Measurements from ENCODE around the gene BPIFA3. TPM values are rescaled to one million over a fixed set of nuclear protein-coding genes. Genes with fewer than 3 reads are reported as not detected.

Gene BPIFA3
- polyA plus RNA-seq, 1 donor from 2014 or later = not detected

- no peak overlapping the region for H3K27ac ChIP-seq (ENCODE audit: low read length)
- no peaks in the 10 kb centered on the region for H3K79me2 ChIP-seq (replicated peaks; ENCODE audit: insufficient read depth, low read length)
- H3K36me3 ChIP-seq (ENCODE audit: insufficient read depth, low read length) = no peaks in the 10 kb centered on the region
- H3K9me3 ChIP-seq (ENCODE audit: low read length) = no peaks in the 10 kb centered on the region
- no peak for TF ChIP-seq EZH2 (IDR thresholded peaks at IDR 0.05; ENCODE audit: borderline replicate concordance, insufficient read depth, low read length, poor library complexity, severe bottlenecking)
- no peak for TF ChIP-seq MXI1 (conservative IDR thresholded peaks at IDR 0.05; ENCODE audit: poor library complexity, severe bottlenecking)
- no peak overlapping the region for H3K4me3 ChIP-seq (ENCODE audit: low read length)
- H2AFZ ChIP-seq (ENCODE audit: low read depth, low read length) = no peak overlapping the region
- no peak overlapping the region for H3K9ac ChIP-seq (ENCODE audit: low read length)
- H3K4me2 ChIP-seq (ENCODE audit: low read length) = no peak overlapping the region
- H4K20me1 ChIP-seq (ENCODE audit: insufficient read depth) = no peaks in the 10 kb centered on the region
- no peaks in the 10 kb centered on the region for H3K27me3 ChIP-seq (ENCODE audit: insufficient read depth, low read depth, low read length)
- no peaks in the 10 kb centered on the region for H3F3A ChIP-seq (ENCODE audit: insufficient read depth, low read length, poor library complexity, severe bottlenecking)
- no peaks in the 10 kb centered on the region for H3K9me2 ChIP-seq (ENCODE audit: insufficient read depth, low read length)
Observed at GRCh38 chr20:33237989-33238388, 20.8 kb downstream of the BPIFA3 start.

DNA sequence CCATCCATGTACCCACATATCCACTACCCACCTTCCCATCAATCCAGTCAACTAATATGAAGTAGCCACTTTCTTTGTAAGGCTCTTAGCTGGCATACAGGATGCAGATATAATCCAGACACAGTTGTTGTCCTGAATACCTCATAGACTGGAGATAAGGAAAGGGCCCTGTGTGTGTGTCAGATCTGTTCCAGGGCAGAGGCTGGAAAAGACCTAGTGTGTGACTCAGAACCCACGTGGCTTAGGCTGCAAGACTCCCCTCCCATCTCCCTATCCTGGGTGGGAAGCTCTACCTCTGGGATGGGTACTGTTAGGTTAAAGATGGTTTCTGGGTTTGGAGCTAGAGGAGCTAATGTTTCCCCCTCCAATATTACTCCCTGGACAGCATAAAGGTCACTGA, 22.3 kb downstream of the BPIFA3 start:
- Histone ChIP-seq H3K4me3 (ENCODE audit: low read length) (no peak overlapping the region), H3K9me3 (ENCODE audit: low read length) (no peaks in the 10 kb centered on the region), H3F3A (ENCODE audit: insufficient read depth, low read length, poor library complexity, severe bottlenecking) (no peaks in the 10 kb centered on the region), H3K9ac (ENCODE audit: low read length) (no peak overlapping the region), H3K36me3 (ENCODE audit: insufficient read depth, low read length) (no peaks in the 10 kb centered on the region), H3K4me2 (ENCODE audit: low read length) (no peak overlapping the region), H2AFZ (ENCODE audit: low read depth, low read length) (no peak overlapping the region), H3K27ac (ENCODE audit: low read length) (no peak overlapping the region), H3K27me3 (ENCODE audit: insufficient read depth, low read depth, low read length) (no peaks in the 10 kb centered on the region), H3K79me2 (replicated peaks; ENCODE audit: insufficient read depth, low read length) (no peaks in the 10 kb centered on the region), H3K9me2 (ENCODE audit: insufficient read depth, low read length) (no peaks in the 10 kb centered on the region), H4K20me1 (ENCODE audit: insufficient read depth) (no peaks in the 10 kb centered on the region)
- TF ChIP-seq CTCF (IDR thresholded peaks at IDR 0.05; ENCODE audit: poor library complexity, severe bottlenecking) (no peak), EZH2 (IDR thresholded peaks at IDR 0.05; ENCODE audit: borderline replicate concordance, insufficient read depth, low read length, poor library complexity, severe bottlenecking) (no peak), EP300 (conservative IDR thresholded peaks at IDR 0.05; ENCODE audit: poor library complexity, severe bottlenecking) (no peak), SMC3 (conservative IDR thresholded peaks at IDR 0.05; ENCODE audit: poor library complexity) (no peak), MXI1 (conservative IDR thresholded peaks at IDR 0.05; ENCODE audit: poor library complexity, severe bottlenecking) (no peak), POLR2AphosphoS5 (IDR thresholded peaks at IDR 0.05) (no peak), TAF1 (IDR thresholded peaks at IDR 0.05; ENCODE audit: low read depth) (no peak)

DNA sequence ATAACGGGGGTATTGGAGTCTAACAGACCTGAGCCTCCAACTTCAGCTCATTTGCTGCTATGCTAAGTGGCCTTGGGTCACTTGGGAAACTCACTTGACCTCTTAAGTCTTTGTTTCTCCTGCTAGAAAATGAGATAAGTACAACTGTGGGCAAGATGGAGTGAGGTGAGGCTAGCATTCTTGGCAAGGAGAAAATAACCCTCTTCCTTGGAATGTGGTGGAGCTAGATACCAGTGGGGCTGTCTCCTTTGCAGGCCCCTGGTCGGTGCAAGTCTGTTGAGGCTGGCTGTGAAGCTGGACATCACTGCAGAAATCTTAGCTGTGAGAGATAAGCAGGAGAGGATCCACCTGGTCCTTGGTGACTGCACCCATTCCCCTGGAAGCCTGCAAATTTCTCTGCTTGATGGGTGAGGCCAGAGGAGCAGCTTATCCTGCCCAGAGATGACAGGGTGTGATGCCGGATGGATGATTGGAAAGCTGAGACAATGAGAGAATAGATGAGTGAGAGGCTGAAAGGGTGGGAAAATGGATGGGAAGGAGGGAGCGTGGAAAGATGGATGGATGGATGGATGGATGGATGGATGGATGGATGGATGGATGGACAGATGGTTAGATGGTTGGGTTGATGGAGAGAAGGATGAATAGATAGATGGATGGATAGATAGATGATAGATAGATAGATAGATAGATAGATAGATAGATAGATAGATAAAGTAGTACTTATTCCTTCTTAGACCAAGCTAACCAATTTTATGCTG, 23.0 kb downstream of the BPIFA3 start:
- no peak overlapping the region for H3K9ac ChIP-seq (ENCODE audit: low read length)
- H3K4me2 ChIP-seq (ENCODE audit: low read length) = no peak overlapping the region
- no peak overlapping the region for H3K27ac ChIP-seq (ENCODE audit: low read length)
- TF ChIP-seq SMC3 (conservative IDR thresholded peaks at IDR 0.05; ENCODE audit: poor library complexity) (no peak), RAD21 (conservative IDR thresholded peaks at IDR 0.05) (no peak), POLR2AphosphoS5 (IDR thresholded peaks at IDR 0.05) (no peak), REST (IDR thresholded peaks at IDR 0.05; ENCODE audit: borderline replicate concordance) (no peak), MXI1 (conservative IDR thresholded peaks at IDR 0.05; ENCODE audit: poor library complexity, severe bottlenecking) (no peak), EP300 (conservative IDR thresholded peaks at IDR 0.05; ENCODE audit: poor library complexity, severe bottlenecking) (no peak), EZH2 (IDR thresholded peaks at IDR 0.05; ENCODE audit: borderline replicate concordance, insufficient read depth, low read length, poor library complexity, severe bottlenecking) (no peak), TAF1 (IDR thresholded peaks at IDR 0.05; ENCODE audit: low read depth) (no peak), CTCF (IDR thresholded peaks at IDR 0.05; ENCODE audit: poor library complexity, severe bottlenecking) (no peak)
- H3K36me3 ChIP-seq (ENCODE audit: insufficient read depth, low read length) = no peaks in the 10 kb centered on the region
- H3F3A ChIP-seq (ENCODE audit: insufficient read depth, low read length, poor library complexity, severe bottlenecking) = no peaks in the 10 kb centered on the region
- H3K4me3 ChIP-seq (ENCODE audit: low read length) = no peak overlapping the region
- H3K27me3 ChIP-seq (ENCODE audit: insufficient read depth, low read depth, low read length) = no peaks in the 10 kb centered on the region
- no peak overlapping the region for H2AFZ ChIP-seq (ENCODE audit: low read depth, low read length)
- no peaks in the 10 kb centered on the region for H3K9me3 ChIP-seq (ENCODE audit: low read length)
- no peaks in the 10 kb centered on the region for H4K20me1 ChIP-seq (ENCODE audit: insufficient read depth)
- H3K79me2 ChIP-seq (replicated peaks; ENCODE audit: insufficient read depth, low read length) = no peaks in the 10 kb centered on the region
- H3K9me2 ChIP-seq (ENCODE audit: insufficient read depth, low read length) = no peaks in the 10 kb centered on the region
